BE2C (cell line): ENCODE data around the gene RBM6. TPM values are rescaled to one million over a fixed set of nuclear protein-coding genes. Genes with fewer than 3 reads are reported as not detected.

Source experiments
- DNase-seq: peaks from one replicate; pipeline ENCODE4 v3.0.0-alpha.2; 2020
- H3K27me3 ChIP-seq: fragments of 250-450 bp; sonication (Bioruptor Pico); 2 replicates; pipeline ENCODE4 v1.5.1; 2020; ENCODE audit warnings: mild to moderate bottlenecking
- H3K36me3 ChIP-seq: fragments of 250-450 bp; sonication (Bioruptor Pico); 2 replicates; pipeline ENCODE4 v1.5.1; 2020; ENCODE audit warnings: mild to moderate bottlenecking
- H3K4me1 ChIP-seq: fragments of 250-450 bp; sonication (Bioruptor Pico); 2 replicates; pipeline ENCODE4 v1.5.1; 2020
- H3K4me3 ChIP-seq: 2 replicates; pipeline ENCODE4 v1.5.1; 2011; ENCODE audit warnings: low read depth, low read length
- H3K9me3 ChIP-seq: fragments of 250-450 bp; sonication (Bioruptor Pico); 2 replicates; pipeline ENCODE4 v1.5.1; 2020
- polyA plus RNA-seq: library from polyadenylated mRNA; unstranded; fragments of >200 nt; gene quantifications from one replicate; pipeline ENCODE4 v1.2.1, GENCODE V29; 2012; ENCODE audit warnings: low read depth, missing spikeins; ENCODE audit not compliant: insufficient read length, insufficient read depth
- TF ChIP-seq, protein P1 (sequence below): IDR thresholded peaks from 2 replicates; pipeline ENCODE4 v1.5.1; 2012; ENCODE audit warnings: mild to moderate bottlenecking, low read depth, low read length

The RBM6 gene, protein sequence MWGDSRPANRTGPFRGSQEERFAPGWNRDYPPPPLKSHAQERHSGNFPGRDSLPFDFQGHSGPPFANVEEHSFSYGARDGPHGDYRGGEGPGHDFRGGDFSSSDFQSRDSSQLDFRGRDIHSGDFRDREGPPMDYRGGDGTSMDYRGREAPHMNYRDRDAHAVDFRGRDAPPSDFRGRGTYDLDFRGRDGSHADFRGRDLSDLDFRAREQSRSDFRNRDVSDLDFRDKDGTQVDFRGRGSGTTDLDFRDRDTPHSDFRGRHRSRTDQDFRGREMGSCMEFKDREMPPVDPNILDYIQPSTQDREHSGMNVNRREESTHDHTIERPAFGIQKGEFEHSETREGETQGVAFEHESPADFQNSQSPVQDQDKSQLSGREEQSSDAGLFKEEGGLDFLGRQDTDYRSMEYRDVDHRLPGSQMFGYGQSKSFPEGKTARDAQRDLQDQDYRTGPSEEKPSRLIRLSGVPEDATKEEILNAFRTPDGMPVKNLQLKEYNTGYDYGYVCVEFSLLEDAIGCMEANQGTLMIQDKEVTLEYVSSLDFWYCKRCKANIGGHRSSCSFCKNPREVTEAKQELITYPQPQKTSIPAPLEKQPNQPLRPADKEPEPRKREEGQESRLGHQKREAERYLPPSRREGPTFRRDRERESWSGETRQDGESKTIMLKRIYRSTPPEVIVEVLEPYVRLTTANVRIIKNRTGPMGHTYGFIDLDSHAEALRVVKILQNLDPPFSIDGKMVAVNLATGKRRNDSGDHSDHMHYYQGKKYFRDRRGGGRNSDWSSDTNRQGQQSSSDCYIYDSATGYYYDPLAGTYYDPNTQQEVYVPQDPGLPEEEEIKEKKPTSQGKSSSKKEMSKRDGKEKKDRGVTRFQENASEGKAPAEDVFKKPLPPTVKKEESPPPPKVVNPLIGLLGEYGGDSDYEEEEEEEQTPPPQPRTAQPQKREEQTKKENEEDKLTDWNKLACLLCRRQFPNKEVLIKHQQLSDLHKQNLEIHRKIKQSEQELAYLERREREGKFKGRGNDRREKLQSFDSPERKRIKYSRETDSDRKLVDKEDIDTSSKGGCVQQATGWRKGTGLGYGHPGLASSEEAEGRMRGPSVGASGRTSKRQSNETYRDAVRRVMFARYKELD
- polyA plus RNA-seq = 41.8 TPM

DNA sequence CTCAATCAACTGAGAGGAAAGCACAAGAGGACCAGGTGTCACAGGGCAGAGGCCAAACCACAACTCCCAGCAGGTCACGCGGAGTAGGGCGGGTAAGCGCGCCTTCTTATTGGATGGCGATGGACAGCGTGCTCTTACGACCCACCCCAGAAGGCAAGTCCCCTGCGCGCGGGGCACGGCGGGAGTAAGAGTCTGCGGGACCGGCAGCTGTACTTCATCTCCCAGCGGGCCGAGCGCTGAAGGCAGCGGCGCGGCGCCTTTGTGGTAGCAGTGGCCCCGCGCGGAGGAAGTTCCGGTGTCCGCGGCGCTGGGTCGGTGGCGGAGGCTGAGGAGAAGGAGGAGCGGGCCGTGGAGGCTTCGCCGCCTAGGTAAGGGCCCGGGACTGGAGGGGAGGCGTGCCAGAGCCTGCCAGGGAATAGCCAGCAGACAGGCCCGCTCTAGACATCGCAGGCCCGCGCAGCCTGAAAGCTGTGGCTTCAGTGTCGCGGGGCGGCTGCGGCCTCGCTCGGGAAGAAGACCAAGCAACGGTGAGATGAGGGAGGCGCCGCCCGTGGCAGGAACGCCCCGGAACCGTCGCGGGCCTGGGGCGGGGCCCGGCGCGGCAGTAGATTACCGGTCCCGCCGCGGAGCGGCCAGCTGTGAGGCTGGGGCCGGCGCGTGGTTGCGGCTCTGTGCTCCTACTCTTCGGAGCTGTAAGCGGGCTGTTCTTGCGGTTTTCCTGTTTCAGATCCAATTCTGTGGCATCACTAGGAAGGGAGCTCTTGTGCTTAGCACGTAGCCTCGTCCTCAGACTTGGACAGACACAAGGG is at the start of gene RBM6:
Gene RBM6 (plus strand): TSS at position 293 of the 809 bp plus-strand sequence. CDS start 22,492 bp downstream, outside the sequence.
- TF ChIP-seq, protein P1, sequence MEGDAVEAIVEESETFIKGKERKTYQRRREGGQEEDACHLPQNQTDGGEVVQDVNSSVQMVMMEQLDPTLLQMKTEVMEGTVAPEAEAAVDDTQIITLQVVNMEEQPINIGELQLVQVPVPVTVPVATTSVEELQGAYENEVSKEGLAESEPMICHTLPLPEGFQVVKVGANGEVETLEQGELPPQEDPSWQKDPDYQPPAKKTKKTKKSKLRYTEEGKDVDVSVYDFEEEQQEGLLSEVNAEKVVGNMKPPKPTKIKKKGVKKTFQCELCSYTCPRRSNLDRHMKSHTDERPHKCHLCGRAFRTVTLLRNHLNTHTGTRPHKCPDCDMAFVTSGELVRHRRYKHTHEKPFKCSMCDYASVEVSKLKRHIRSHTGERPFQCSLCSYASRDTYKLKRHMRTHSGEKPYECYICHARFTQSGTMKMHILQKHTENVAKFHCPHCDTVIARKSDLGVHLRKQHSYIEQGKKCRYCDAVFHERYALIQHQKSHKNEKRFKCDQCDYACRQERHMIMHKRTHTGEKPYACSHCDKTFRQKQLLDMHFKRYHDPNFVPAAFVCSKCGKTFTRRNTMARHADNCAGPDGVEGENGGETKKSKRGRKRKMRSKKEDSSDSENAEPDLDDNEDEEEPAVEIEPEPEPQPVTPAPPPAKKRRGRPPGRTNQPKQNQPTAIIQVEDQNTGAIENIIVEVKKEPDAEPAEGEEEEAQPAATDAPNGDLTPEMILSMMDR = no peak
- no peaks in the 10 kb centered on the region for H3K27me3 ChIP-seq
- DNase-seq = peak; percentile 94

GRCh38 chr3:49895791-49896190 is 44.2 kb upstream of the RBM6 start:
- TF ChIP-seq, protein P1 = no peak
- Histone ChIP-seq H3K4me1 (no peaks in the 10 kb centered on the region), H3K4me3 (no peak overlapping the region), H3K9me3 (no peaks in the 10 kb centered on the region), H3K36me3 (no peaks in the 10 kb centered on the region), H3K27me3 (no peaks in the 10 kb centered on the region)
- DNase-seq = no peak

More for the DNA sequence above, at the start of gene RBM6:
- H3K4me1 ChIP-seq = no peaks in the 10 kb centered on the region
- H3K36me3 ChIP-seq = no peaks in the 10 kb centered on the region
- H3K4me3 ChIP-seq = peak within 1 kb of the TSS; percentile 90
- H3K9me3 ChIP-seq = no peaks in the 10 kb centered on the region

- no peaks in the 10 kb centered on the region for H3K9me3 ChIP-seq
- no peaks in the 10 kb centered on the region for H3K36me3 ChIP-seq
- H3K27me3 ChIP-seq = no peaks in the 10 kb centered on the region
- TF ChIP-seq, protein P1 = no peak
- no peak overlapping the region for H3K4me3 ChIP-seq
- no peaks in the 10 kb centered on the region for H3K4me1 ChIP-seq
- DNase-seq = no peak
These were observed 43.6 kb upstream of the RBM6 start for GRCh38 chr3:49896345-49896744.

DNA sequence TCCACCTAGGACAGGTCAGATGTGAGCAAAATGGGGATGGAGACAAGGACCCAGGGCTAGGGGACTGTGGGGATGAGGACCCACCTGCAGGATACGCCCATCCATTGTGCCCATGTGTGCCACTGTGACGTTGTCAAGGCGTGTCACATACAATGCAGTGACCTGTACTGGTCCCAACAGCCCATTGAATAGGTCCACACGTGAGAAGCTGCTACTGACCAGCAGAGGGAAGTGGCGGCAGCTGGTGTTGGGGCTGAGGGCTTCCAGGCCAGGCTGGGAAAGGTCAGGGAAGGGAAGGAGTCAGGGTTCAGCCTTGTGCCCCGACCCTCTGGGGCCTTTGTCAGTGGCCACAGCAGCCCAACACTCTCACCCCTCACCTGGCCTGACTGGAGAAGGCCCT is 41.0 kb upstream of the RBM6 start:
- no peaks in the 10 kb centered on the region for H3K36me3 ChIP-seq
- H3K4me3 ChIP-seq = no peak overlapping the region
- H3K4me1 ChIP-seq = no peaks in the 10 kb centered on the region
- no peak for DNase-seq
- H3K27me3 ChIP-seq = no peaks in the 10 kb centered on the region
- no peaks in the 10 kb centered on the region for H3K9me3 ChIP-seq
- TF ChIP-seq, protein P1 = no peak

DNA sequence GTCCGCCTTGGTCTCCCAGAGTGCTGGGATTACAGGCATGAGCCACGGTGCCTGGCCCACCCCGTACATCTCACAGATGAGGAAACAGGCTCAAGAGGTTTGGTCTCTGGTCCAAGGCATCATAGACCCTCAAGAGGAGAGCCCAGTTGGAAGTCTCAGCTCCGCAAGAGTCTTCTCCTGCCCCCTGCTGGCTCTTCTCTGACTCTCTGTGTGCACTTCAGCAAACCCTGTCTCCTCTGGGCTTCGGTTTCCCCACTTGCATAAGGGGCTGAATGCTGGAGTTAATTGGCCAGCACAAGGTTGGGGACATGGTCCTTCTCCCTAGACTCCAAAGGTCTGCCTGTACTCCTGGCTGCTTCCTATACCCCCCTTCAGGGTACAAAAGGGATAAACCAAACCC is 40.1 kb upstream of the RBM6 start:
- TF ChIP-seq, protein P1 = peak; percentile 54
- DNase-seq = peak; percentile 51
- no peak overlapping the region for H3K4me3 ChIP-seq

More for the DNA sequence above, 40.1 kb upstream of the RBM6 start:
- Histone ChIP-seq H3K36me3 (no peaks in the 10 kb centered on the region), H3K27me3 (no peaks in the 10 kb centered on the region), H3K4me1 (no peaks in the 10 kb centered on the region), H3K9me3 (no peaks in the 10 kb centered on the region)
